ENCODE results near the gene XIAP. TPM values are rescaled to one million over a fixed set of nuclear protein-coding genes. Genes with fewer than 3 reads are reported as not detected.

XIAP gene
- total and polyA plus RNA-seq, 2 experiments from 2014 or later: 12.8 to 25.5 TPM

DNA sequence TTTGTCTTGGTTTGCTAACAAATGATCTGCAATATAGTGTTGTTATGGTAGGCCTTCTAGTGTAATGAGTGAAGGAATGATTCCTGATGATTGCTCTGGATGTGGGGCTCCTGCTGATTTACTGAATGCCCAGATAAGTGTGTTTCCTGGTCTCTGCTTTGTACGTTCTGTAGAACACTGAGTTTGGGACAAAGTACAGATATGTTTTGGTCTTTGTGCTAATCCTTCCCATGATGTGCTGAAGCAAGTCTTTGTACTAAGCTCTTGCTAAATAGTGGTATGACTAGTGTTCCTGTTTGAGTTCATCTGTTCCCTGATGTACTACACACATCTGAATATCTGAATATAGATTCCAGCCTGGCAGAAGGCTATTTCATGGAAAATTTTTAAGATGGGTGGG is 36.9 kb upstream of the XIAP start (continued):
- TF ChIP-seq, protein P1, sequence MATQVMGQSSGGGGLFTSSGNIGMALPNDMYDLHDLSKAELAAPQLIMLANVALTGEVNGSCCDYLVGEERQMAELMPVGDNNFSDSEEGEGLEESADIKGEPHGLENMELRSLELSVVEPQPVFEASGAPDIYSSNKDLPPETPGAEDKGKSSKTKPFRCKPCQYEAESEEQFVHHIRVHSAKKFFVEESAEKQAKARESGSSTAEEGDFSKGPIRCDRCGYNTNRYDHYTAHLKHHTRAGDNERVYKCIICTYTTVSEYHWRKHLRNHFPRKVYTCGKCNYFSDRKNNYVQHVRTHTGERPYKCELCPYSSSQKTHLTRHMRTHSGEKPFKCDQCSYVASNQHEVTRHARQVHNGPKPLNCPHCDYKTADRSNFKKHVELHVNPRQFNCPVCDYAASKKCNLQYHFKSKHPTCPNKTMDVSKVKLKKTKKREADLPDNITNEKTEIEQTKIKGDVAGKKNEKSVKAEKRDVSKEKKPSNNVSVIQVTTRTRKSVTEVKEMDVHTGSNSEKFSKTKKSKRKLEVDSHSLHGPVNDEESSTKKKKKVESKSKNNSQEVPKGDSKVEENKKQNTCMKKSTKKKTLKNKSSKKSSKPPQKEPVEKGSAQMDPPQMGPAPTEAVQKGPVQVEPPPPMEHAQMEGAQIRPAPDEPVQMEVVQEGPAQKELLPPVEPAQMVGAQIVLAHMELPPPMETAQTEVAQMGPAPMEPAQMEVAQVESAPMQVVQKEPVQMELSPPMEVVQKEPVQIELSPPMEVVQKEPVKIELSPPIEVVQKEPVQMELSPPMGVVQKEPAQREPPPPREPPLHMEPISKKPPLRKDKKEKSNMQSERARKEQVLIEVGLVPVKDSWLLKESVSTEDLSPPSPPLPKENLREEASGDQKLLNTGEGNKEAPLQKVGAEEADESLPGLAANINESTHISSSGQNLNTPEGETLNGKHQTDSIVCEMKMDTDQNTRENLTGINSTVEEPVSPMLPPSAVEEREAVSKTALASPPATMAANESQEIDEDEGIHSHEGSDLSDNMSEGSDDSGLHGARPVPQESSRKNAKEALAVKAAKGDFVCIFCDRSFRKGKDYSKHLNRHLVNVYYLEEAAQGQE (IDR thresholded peaks at IDR 0.05; ENCODE audit: unreplicated experiment): no peak
- TF ChIP-seq NANOG (IDR thresholded peaks at IDR 0.05; ENCODE audit: borderline replicate concordance) (no peak), ZNF114 (CRISPR knock-in tag; IDR thresholded peaks at IDR 0.05) (no peak), EZH2phosphoT487 (IDR thresholded peaks at IDR 0.05; ENCODE audit: unreplicated experiment) (no peak), STAT1 (IDR thresholded peaks at IDR 0.05; ENCODE audit: unreplicated experiment) (no peak), ZNF331 (CRISPR knock-in tag; IDR thresholded peaks at IDR 0.05; ENCODE audit: low read depth) (no peak)
- TF ChIP-seq, protein P2, sequence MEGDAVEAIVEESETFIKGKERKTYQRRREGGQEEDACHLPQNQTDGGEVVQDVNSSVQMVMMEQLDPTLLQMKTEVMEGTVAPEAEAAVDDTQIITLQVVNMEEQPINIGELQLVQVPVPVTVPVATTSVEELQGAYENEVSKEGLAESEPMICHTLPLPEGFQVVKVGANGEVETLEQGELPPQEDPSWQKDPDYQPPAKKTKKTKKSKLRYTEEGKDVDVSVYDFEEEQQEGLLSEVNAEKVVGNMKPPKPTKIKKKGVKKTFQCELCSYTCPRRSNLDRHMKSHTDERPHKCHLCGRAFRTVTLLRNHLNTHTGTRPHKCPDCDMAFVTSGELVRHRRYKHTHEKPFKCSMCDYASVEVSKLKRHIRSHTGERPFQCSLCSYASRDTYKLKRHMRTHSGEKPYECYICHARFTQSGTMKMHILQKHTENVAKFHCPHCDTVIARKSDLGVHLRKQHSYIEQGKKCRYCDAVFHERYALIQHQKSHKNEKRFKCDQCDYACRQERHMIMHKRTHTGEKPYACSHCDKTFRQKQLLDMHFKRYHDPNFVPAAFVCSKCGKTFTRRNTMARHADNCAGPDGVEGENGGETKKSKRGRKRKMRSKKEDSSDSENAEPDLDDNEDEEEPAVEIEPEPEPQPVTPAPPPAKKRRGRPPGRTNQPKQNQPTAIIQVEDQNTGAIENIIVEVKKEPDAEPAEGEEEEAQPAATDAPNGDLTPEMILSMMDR (conservative IDR thresholded peaks at IDR 0.05; ENCODE audit: low read depth in 2 of 2): no peak
- TF ChIP-seq, protein P3, sequence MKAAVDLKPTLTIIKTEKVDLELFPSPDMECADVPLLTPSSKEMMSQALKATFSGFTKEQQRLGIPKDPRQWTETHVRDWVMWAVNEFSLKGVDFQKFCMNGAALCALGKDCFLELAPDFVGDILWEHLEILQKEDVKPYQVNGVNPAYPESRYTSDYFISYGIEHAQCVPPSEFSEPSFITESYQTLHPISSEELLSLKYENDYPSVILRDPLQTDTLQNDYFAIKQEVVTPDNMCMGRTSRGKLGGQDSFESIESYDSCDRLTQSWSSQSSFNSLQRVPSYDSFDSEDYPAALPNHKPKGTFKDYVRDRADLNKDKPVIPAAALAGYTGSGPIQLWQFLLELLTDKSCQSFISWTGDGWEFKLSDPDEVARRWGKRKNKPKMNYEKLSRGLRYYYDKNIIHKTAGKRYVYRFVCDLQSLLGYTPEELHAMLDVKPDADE (IDR thresholded peaks at IDR 0.05): no peak

DNA sequence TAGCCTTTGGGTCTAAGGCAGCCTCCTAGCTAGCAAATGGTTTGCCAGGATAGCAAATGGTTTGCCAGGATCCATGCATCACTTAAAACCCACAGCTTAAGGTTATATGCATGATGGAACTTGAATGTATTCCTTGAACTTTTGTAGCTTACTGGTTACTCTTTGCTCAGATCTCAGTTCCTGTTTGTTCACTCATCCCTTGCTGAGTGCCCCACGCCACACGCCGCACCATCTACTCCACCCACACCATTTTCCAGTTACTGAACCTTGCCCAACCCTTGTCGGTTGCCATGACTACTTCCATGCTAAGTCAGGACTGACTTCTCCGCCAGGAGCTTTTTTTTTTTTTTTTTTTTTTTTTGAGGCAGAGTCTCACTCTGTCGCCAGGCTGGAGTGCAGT is 29.5 kb upstream of the XIAP start:
- Mint-ChIP-seq H3K36me3 (ENCODE audit: low read depth) (no peaks in the 10 kb centered on the region), H3K4me1 (peaks cover 3% of the 10 kb centered on the region), H3K27ac (no peak overlapping the region), H3K9me3 (no peaks in the 10 kb centered on the region; the same call in 2 of the 3 replicates), H3K4me3 (no peak overlapping the region), H3K27me3 (ENCODE audit: insufficient read depth, low read depth, poor library complexity) (no peaks in the 10 kb centered on the region)
- H2AFZ ChIP-seq: no peak overlapping the region
- DNase-seq (ENCODE audit: low spot score) (peak; percentile 2), ATAC-seq (no peak)
- H4K20me1 ChIP-seq (replicated peaks; ENCODE audit: insufficient read depth): no peaks in the 10 kb centered on the region
- no peaks in the 10 kb centered on the region for H3K4me1 ChIP-seq (ENCODE audit: insufficient read depth)
- no peaks in the 10 kb centered on the region for H3F3A ChIP-seq (replicated peaks; ENCODE audit: low read depth)
- no peak overlapping the region for H3K4me3 ChIP-seq
- no peak overlapping the region for H3K4me2 ChIP-seq
- H3K27ac ChIP-seq (ENCODE audit: low read depth): no peak overlapping the region
- H3K27me3 ChIP-seq (ENCODE audit: insufficient read depth): no peaks in the 10 kb centered on the region
- H3K9me2 ChIP-seq (ENCODE audit: insufficient read depth): no peaks in the 10 kb centered on the region
- no peaks in the 10 kb centered on the region for H3K36me3 ChIP-seq (ENCODE audit: insufficient read depth)
- H3K79me2 ChIP-seq (replicated peaks; ENCODE audit: insufficient read depth): no peaks in the 10 kb centered on the region
- TF ChIP-seq ZNF331 (CRISPR knock-in tag; IDR thresholded peaks at IDR 0.05; ENCODE audit: low read depth) (no peak), CREB1 (CRISPR knock-in tag; IDR thresholded peaks at IDR 0.05; ENCODE audit: low read depth) (no peak), STAT1 (IDR thresholded peaks at IDR 0.05; ENCODE audit: unreplicated experiment) (no peak)
- TF ChIP-seq, protein P1 (IDR thresholded peaks at IDR 0.05; ENCODE audit: unreplicated experiment): no peak
